ENCODE measurements around the gene PARL.

DNA sequence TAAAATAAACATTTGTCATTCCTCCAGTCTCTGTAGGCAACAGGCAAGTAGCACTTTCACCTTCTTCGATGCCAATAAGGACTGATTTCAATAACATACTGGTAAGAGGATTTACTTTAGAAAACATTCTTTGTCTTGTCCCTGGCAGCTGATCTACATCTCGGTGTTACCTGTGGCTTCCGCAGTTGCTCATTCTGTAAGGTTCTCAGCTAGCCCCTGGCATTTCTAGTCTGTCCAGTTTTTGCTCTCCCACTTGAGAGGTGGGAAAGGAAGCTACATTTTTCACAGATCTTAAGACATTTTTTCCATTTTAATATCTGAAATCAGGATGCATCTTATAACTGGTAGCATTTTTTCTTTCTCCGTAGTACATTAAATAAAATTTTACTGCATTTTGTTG, 39.6 kb downstream of the PARL start:
- TF ChIP-seq, protein P1, sequence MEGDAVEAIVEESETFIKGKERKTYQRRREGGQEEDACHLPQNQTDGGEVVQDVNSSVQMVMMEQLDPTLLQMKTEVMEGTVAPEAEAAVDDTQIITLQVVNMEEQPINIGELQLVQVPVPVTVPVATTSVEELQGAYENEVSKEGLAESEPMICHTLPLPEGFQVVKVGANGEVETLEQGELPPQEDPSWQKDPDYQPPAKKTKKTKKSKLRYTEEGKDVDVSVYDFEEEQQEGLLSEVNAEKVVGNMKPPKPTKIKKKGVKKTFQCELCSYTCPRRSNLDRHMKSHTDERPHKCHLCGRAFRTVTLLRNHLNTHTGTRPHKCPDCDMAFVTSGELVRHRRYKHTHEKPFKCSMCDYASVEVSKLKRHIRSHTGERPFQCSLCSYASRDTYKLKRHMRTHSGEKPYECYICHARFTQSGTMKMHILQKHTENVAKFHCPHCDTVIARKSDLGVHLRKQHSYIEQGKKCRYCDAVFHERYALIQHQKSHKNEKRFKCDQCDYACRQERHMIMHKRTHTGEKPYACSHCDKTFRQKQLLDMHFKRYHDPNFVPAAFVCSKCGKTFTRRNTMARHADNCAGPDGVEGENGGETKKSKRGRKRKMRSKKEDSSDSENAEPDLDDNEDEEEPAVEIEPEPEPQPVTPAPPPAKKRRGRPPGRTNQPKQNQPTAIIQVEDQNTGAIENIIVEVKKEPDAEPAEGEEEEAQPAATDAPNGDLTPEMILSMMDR (IDR thresholded peaks at IDR 0.05; ENCODE audit: low read depth, low read length): no peak
- no peak for TF ChIP-seq EZH2phosphoT487 (IDR thresholded peaks at IDR 0.05; ENCODE audit: low read depth)

All from OCI-LY3 (cell line).